AG08395 (cell line): ENCODE results near the gene SEMA4A.
A peak's percentile ranks its signal among the peaks of the same experiment; 100 is the strongest.

Source experiments
- DNase-seq: peaks from one replicate; pipeline ENCODE4 v3.0.0; 2012; ENCODE audit warnings: mixed read lengths, low spot score

The SEMA4A gene

DNA sequence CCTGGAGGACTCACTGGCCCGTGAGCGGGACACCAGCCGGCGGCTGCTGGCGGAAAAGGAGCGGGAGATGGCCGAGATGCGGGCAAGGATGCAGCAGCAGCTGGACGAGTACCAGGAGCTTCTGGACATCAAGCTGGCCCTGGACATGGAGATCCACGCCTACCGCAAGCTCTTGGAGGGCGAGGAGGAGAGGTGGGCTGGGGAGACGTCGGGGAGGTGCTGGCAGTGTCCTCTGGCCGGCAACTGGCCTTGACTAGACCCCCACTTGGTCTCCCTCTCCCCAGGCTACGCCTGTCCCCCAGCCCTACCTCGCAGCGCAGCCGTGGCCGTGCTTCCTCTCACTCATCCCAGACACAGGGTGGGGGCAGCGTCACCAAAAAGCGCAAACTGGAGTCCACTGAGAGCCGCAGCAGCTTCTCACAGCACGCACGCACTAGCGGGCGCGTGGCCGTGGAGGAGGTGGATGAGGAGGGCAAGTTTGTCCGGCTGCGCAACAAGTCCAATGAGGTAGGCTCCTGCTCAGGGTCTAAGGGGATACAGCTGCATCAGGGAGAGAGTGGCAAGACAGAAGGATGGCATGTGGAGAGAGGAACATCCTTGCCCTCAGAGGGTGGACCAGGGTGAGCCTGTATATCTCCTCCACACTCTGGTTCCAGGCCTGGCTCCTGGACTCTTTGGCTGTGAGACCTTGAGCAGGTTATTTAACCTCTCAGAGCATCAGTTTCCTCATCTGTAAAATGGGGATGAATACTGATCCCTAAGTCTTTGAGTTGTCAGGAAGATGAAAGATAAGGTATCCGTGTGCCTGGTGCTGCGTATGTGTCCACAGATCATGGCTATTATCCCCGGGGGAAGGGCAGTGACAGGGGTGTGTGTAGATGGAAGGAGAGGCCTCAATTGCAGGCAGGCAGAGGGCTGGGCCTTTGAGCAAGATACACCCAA is 17.2 kb upstream of the SEMA4A start:
- no peak for DNase-seq

GRCh38 chr1:156136970-156137483 is 16.4 kb upstream of the SEMA4A start:
- no peak for DNase-seq

DNA sequence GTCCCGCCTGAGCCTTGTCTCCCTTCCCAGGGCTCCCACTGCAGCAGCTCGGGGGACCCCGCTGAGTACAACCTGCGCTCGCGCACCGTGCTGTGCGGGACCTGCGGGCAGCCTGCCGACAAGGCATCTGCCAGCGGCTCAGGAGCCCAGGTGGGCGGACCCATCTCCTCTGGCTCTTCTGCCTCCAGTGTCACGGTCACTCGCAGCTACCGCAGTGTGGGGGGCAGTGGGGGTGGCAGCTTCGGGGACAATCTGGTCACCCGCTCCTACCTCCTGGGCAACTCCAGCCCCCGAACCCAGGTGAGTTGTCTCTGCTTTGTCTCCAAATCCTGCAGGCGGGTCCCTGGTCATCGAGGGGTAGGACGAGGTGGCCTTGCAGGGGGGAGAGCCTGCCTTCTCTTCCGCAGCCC is 14.9 kb upstream of the SEMA4A start:
- no peak for DNase-seq

DNA sequence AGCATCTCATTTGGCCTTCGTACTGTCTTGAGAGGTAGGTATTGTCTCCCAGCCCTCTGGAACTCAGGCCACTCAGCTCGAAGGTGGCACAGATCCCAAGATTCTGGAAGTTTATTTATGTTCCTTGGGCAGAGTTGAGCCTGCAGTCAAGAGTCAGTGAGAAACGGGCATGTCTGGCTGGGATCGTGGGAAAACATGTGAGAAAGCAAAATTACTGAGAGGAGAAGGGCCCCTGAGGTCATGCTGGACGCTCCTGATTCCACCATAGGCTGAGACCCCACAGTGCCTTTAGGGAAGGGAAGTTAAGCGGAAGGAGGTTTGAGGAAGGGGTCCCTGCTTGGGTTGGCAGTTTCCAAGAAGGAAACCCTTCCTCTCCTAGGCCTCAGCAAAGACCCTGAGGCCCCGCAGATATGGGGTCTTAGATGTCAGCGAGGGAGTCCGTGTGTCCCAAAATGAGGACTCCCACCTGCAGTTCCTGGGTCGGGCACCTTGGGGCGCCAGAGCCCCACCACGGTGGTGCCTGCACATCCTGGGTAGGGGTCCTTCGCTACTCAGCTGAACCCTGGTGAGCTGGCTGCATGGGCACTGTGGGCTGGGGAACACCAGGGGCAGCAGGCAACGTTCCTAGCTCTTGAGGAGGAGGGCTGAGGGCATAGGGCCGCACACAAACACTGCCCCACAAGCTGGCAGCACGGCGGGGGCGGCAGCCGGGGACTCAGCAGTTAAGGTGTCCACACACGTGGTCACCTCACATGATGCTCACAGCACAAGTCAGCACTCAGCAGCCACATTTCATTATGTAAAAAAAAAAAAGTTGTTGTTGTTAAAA is 12.3 kb upstream of the SEMA4A start:
- no peak for DNase-seq

DNA sequence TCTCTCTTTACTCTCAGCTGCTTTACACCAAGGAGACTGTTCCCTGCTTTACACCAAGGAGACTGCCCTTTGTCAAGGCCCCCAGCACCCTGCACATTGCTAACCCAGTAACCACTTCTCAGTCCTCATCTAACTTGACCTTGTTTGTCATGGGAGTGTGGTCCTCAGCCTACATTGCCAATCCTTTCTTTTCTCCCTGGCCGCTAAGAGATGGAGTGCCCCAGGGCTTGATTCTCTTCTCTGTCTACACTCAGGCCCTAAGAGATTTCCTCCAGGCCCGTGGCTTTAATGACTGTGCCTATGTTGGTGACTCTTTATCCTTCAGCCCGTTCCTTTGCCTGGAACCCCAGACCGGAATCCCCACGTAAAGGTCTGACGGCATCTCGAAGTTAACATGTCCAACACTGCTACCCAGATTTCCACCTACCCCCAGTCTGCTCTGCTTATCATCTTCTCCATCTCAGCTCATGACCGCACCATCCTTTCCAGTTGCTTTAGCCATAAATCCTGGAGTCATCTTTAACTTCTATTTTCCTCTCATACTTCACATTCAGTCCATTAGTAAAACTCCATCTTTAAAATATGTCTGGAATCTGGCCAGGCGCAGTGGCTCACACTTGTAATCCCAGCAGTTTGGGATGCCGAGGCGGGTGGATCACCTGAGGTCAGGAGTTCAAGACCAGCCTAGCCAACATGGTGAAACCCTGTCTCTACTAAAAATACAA is 9.5 kb upstream of the SEMA4A start:
- no peak for DNase-seq

DNA sequence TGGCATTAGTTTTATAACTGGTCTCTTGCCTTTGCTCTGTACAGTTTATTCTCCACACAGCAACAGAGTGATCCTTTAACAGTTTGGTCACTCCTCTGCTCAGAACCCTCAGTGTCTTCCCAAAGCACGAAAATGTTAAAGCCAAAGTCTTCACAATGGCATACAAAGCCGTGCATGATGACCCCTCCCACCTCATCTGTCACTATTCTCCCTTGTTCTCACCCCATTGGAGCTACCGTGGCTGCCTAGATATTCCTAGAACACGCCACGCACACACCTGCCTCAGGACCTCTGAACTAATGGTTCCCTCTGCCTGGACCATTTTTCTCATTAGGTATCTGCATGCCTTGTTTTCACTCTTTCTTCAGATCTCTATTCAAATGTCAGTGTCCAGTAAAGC is 8.6 kb upstream of the SEMA4A start:
- no peak for DNase-seq

GRCh38 chr1:156145650-156146019 is 7.8 kb upstream of the SEMA4A start:
- no peak for DNase-seq

- peak; percentile 89 for DNase-seq
Observed at GRCh38 chr1:156146020-156146768, 7.2 kb upstream of the SEMA4A start.

DNA sequence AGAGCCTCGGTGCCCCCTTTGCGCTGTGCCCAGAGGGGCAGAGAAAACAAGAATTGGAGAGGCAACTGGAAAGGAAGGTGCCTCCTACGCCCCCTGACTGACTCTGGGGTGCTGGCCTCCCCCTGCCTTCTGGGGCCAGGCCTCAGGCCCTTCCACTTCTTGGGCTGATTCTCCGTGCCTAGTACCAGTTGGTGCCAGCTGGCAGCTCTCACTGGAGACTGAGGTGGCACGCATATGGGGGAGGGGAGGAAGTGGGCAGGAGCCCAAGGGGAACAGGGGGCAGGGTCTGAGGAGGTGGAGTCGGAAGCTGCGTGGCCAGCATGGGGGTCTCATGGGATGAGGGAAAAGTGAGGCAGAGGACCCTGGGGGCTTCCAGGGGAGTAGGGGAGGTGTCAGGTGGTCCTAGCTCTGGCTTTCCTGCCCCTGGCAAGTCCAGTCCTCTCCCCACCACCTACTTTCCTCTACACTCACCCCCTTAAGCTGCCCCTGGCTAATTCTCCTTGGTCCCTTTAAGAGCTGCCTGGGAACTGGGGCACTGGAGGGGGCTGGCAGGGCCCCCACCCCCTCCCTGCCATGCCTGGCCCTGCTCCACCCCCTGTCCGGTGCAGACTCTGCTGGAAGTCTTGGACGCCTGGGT is 6.5 kb upstream of the SEMA4A start:
- DNase-seq = peak; percentile 49

DNA sequence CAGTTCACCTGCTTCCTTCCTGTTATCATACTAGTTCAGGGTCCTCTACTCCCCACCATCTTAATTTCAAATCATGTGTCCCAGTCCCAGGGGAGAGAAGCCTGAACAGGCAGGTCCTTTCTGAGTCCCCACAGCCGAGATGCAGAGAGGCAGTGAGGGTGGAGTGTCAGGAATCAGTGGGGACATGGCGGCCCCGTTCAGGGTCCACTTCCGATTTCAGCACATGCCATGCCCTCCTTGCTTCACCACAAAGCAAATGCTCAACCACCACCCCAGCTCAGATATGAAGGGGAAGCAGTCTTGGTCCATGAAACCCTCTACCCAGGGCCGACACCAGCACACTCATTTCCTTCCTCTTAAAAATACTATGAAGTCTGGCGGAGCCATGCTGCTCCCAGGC is 5.2 kb upstream of the SEMA4A start:
- no peak for DNase-seq

DNA sequence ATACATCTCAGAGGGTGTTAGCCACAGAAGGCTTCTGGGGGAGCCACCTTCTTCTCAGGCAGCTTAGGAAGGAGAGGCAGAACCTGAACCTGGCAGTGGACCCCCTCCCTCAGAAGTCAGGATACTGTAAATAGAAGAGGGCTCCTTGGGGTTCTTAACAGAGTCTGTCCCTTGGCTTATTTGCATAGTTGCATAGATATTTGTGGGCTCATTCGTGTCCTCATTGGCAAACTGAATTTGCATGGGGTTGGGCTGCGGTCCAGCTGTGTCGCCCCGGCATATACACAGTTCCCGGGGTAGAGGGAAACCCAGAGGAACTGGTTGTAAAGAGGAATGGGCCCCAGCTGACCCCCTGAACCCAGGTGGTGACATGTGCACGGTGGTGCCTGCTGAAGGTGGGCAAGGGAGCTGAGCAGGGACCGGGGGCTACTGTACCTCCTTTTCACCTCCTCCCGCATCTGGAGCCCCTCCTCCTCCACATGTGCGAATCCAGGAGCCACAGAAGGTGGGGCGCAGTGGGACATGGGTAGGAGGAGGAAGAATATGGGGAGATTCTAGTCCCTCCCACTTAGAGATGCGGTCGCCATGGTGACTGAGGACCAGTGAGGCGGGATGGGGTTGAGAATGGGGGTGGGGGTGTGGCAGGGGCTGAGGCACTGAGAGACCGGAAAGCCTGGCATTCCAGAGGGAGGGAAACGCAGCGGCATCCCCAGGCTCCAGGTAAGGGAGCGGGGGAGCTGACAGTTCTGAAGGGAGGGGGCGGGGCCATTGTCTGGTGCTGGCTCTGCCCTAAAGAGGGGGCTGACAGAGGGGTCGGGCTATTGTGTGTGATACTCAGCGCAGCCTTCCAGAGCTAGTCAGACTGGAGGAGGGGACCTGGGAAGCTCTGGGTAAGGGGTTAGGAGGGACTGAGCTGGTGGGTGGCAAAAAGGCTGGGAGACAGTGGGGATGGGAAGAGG is 3.7 kb upstream of the SEMA4A start:
- no peak for DNase-seq

DNA sequence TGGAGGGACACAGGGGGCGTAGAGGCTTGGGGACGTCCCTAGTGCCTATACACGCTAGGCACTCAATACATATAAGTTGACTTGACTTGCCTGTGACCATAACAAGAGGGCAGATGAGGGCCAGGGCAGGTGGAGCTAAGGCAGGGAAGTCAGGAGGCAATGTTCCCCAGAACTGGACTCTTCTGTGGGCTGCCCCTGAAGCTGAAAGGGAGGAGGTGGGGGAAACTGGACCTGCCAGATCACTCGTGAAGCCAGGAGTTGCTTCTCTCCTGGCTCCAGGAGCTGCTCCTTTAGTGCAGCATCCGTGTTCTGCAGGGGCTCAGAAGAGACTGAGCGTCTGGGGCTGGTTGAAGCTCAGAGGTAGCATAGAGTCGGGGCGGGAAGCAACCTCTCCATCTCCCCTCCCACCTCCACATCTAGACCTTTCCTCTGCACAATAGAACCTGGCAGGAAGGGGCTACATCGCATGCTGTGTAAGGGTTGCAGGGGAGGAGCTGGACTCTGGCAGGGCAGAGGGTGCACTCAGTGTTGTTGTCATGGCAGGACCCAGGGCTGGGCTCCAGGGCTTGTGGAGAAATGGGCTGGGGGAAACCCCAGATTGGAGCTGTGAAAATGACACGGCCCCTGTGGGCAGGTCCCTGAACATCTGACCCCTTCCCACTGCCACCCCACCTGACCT is 2.9 kb upstream of the SEMA4A start:
- DNase-seq = no peak

DNA sequence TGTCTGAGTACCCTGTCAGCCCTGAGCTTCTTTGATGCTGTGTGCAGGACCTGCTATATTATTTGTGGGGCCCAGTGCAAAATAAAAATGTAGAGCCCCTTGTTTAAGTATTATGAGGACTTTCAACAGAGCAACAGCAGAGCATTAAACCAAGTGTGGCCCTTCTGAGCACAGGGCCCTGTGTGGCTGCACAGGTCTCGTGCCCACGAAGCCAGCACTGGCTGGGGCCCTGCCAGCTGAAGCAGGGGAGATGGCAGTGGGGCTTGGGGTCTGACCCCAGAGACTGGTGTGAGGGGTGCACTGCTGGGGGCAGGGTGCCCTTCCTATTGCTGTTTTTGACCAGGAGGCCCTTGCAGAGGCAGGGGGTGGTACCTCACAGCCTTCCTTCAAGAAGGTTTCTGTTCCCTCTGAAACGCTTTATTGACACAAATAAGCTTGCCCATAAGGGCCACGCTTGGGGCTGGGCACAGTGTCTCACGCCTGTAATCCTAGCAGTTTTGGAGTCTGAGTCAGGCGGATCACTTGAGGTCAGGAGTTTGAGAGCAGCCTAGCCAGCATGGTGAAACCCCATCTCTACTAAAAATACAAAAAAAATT is 2.2 kb upstream of the SEMA4A start:
- DNase-seq = no peak

GRCh38 chr1:156152628-156153027 is 757 bp upstream of the SEMA4A start:
- no peak for DNase-seq

DNA sequence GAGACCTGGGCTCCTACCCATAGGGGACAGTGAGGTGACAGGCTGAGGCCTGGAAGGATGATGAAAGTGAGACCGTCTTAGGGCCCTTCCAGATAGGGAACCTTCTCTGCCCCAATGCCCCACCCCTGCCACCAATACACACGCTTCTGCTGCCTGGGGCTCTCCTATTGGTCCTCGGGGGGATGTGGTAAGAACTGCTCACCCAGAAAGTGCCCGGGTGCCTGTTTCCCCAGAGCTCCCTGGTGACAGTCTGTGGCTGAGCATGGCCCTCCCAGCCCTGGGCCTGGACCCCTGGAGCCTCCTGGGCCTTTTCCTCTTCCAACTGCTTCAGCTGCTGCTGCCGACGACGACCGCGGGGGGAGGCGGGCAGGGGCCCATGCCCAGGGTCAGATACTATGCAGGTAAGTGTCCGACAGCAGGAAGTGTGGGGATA is 948 bp downstream of the SEMA4A start:
- DNase-seq = no peak

- no peak for DNase-seq
Observed at GRCh38 chr1:156155756-156156510, 2.5 kb downstream of the SEMA4A start.

DNA sequence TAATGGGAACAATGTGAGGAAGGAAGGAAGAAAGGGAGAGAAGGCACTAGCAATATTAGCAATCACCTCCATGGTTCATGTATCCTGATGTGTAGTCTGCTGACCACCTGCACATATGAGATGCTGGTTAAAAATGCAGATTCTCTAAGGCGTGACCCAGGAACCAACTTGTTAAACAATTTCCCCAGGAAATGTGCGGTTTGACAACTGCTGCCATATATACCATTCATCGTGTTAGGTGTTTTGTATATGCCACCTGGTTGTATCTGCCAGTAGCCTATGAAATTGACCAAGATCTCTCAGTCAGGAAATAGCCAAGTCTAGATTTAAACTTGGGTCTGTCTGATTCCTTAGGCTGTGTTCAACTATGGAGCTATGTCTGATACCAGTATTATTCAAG is 4.1 kb downstream of the SEMA4A start:
- no peak for DNase-seq

DNA sequence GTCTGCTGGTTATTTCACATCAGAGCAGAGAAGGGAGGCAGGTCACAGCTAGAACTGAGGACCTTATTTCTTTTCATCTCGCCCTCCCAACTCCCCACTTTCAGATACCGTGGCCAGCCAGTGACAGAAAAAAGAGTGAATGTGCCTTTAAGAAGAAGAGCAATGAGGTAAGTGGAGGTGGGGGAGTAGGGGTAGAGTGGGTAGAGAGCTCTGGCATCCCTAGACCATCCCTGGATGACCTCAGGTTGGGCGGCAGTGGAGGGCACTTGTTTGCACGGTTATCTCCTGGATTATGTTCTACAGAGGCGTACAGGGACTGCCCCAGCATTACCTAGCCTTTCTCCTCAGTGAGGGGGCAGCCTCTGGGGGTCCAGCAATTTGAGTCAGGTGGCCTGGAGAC is 4.6 kb downstream of the SEMA4A start:
- no peak for DNase-seq
